Measurements from ENCODE around the gene IPO8. TPM values are rescaled to one million over a fixed set of nuclear protein-coding genes. Genes with fewer than 3 reads are reported as not detected.
"Not testable (repeated sequence)": the region's sequence is repeated elsewhere in the genome, so short reads cannot be mapped to it uniquely, and the experiment has no call there.

IPO8 gene
- total and polyA plus RNA-seq, 8 donors = 8.9 to 184 (median 32.6) TPM

DNA sequence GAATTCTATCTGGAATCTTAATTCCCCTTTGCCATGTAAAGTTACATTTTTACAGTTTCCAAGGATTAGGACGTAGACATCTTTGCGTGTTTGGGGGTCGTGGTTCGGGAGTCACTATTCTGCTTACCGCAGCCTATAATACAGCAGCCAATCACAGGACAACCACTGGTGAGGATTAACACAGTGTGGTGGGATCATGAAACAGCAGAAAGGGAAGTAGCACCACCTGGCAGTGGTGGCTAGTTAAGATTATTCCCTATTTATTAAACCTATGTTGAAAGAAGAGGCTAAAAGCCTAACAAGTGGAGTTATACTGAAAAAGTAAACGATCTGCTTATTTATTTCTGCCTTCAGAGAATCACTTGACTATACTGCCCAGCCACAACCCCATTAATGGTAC is 71.7 kb downstream of the IPO8 start:
- H3K4me1 ChIP-seq = no peaks in the 10 kb centered on the region
- no peaks in the 10 kb centered on the region for H3K9me3 ChIP-seq
- TF ChIP-seq, protein P1, sequence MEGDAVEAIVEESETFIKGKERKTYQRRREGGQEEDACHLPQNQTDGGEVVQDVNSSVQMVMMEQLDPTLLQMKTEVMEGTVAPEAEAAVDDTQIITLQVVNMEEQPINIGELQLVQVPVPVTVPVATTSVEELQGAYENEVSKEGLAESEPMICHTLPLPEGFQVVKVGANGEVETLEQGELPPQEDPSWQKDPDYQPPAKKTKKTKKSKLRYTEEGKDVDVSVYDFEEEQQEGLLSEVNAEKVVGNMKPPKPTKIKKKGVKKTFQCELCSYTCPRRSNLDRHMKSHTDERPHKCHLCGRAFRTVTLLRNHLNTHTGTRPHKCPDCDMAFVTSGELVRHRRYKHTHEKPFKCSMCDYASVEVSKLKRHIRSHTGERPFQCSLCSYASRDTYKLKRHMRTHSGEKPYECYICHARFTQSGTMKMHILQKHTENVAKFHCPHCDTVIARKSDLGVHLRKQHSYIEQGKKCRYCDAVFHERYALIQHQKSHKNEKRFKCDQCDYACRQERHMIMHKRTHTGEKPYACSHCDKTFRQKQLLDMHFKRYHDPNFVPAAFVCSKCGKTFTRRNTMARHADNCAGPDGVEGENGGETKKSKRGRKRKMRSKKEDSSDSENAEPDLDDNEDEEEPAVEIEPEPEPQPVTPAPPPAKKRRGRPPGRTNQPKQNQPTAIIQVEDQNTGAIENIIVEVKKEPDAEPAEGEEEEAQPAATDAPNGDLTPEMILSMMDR (IDR thresholded peaks at IDR 0.05) = no peak
- no peak for TF ChIP-seq POLR2AphosphoS5 (IDR thresholded peaks at IDR 0.05)
- TF ChIP-seq EP300 (IDR thresholded peaks at IDR 0.05) = no peak
- TF ChIP-seq POLR2A (IDR thresholded peaks at IDR 0.05) = no peak
- no peak overlapping the region for H3K4me3 ChIP-seq
- H3K27ac ChIP-seq = no peak overlapping the region
- peaks cover 0 to 15% (median 13%) of the 10 kb centered on the region in 4 donors for H3K36me3 ChIP-seq
- DNase-seq = no peak
- intact Hi-C loops (cut with DNase I; ENCODE audit: low total_unique reads) = no loop called here
- no peaks in the 10 kb centered on the region for H3K27me3 ChIP-seq
- WGBS, 5 donors = 90 to 94% (median 93%) methylated on average over 6 of the region's 6 CpGs

DNA sequence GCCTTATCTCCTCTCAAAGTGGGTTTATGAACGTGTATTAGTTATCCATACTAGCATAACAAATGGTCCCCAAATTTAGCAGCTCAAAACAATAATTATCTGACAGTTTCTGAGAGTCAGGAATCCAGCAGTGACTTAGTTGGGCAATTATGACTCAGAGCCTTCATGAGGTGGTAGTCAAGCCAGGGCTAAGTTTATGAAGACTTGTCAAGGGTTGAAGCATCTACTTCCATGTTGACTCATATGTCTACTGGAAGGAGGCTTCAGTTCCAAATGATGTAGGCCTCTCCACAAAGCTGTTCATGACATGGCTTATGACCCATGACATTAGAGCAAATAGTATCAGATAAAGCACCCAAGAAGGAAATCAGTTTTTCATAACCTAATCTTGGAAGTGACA is 73.2 kb downstream of the IPO8 start:
- no peaks in the 10 kb centered on the region for H3K27me3 ChIP-seq
- no peaks in the 10 kb centered on the region for H3K9me3 ChIP-seq
- H3K36me3 ChIP-seq = no peaks in the 10 kb centered on the region
- H3K27ac ChIP-seq = no peak overlapping the region
- no peaks in the 10 kb centered on the region for H3K4me1 ChIP-seq
- TF ChIP-seq, protein P1 (IDR thresholded peaks at IDR 0.05) = no peak
- TF ChIP-seq EP300 (IDR thresholded peaks at IDR 0.05) (no peak), POLR2A (IDR thresholded peaks at IDR 0.05) (no peak), POLR2AphosphoS5 (IDR thresholded peaks at IDR 0.05) (no peak)
- WGBS, 5 donors = 78 to 85% (median 80%) methylated on average over 1 of the region's 1 CpG
- intact Hi-C loops (cut with DNase I; ENCODE audit: low total_unique reads) = no loop called here
- no peak overlapping the region for H3K4me3 ChIP-seq
- no peak for DNase-seq

DNA sequence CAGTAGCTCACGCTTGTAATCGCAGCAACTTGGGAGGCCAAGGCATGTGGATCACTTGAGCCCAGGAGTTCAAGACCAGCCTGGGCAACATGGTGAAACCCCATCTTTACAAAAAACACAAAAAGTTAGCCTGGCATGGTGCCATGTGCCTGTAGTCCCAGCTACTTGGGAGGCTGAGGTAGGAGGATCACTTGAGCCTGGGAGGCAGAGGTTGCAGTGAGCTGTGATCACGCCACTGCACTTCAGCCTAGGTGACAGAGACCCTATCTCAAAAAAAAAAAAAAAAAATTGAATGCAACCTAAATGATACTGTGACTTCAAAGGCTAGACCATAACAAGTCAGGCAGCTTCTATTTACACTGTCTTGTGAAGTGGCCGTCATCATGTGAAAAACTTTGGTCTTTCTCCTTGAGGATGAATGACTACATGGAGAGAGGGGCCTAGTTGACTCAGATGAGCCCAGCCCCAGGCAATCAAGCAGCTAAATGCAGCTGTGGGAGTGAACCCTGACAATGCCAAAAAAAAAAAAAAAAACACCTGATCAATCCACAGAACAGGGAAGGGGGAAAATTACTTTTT is 73.9 kb downstream of the IPO8 start:
- WGBS, 5 donors = 94 to 98% (median 95%) methylated on average over 4 of the region's 4 CpGs
- H3K27me3 ChIP-seq; H3K4me1 ChIP-seq; H3K27ac ChIP-seq; DNase-seq; H3K36me3 ChIP-seq; intact Hi-C loops (cut with DNase I; ENCODE audit: low total_unique reads); H3K4me3 ChIP-seq; H3K9me3 ChIP-seq: not testable (repeated sequence)

DNA sequence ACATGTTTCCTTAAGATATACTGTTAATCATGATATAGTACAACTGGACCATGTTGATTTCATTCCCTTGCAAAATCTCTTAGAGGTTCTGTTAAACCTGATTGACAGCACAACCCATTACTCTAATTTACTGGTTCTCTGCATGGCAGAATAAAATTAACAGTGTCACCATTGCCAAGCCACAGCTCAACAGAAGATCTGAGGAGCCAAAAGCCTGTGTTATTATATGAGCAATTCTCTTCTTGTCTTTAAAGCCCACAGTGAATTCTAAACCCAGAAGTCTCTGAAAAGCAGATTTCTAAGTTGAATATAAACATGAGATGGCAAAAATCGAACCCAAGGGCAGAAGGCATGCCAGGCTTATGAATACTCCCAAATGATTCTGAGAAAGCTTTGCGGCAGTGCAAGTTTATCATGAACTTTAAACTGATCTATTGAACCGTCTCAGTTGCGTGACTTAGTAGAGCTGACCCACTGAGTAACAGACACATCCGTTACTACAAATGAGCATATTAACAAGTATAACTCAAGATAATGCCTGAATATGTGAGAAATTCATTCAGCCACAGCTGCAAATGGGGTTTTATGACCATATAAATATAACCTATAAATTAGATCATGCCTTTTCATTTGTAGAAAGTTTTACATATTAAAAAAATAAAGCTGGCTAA is 78.2 kb downstream of the IPO8 start:
- no peaks in the 10 kb centered on the region for H3K27me3 ChIP-seq
- intact Hi-C loops (cut with DNase I; ENCODE audit: low total_unique reads) = no loop called here
- H3K36me3 ChIP-seq = no peaks in the 10 kb centered on the region
- no peak overlapping the region for H3K4me3 ChIP-seq
- H3K9me3 ChIP-seq = no peaks in the 10 kb centered on the region
- WGBS, 5 donors = 78 to 88% (median 85%) methylated on average over 5 of the region's 5 CpGs
- H3K27ac ChIP-seq = no peak overlapping the region
- no peaks in the 10 kb centered on the region for H3K4me1 ChIP-seq
- DNase-seq = no peak
- TF ChIP-seq EP300 (IDR thresholded peaks at IDR 0.05) = no peak
- TF ChIP-seq POLR2AphosphoS5 (IDR thresholded peaks at IDR 0.05) = no peak
- TF ChIP-seq POLR2A (IDR thresholded peaks at IDR 0.05) = no peak
- TF ChIP-seq, protein P1 (IDR thresholded peaks at IDR 0.05) = no peak

DNA sequence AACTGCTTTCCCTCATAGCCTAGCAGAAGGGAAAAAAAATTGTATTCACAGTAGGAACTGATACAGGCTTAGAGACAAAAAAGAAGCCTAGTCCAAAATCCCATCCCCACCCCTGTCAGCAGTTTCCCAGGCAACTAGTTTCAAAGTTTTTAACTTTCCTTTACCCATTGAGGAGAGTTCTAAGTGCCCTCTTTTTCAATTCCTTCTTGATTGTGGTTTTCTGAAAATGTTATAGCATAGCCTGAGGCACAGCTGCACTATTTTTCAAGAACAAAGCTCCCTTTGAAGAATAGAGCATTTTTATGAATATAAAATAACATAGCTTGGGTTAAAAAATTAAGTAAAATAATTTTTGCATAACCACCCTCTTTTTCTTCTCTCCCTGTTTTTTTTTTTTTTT is 81.6 kb downstream of the IPO8 start:
- no peaks in the 10 kb centered on the region for H3K27me3 ChIP-seq
- TF ChIP-seq POLR2AphosphoS5 (IDR thresholded peaks at IDR 0.05) = no peak
- no peak for TF ChIP-seq POLR2A (IDR thresholded peaks at IDR 0.05)
- TF ChIP-seq EP300 (IDR thresholded peaks at IDR 0.05) = no peak
- TF ChIP-seq, protein P1 (IDR thresholded peaks at IDR 0.05) = no peak
- H3K4me1 ChIP-seq = no peaks in the 10 kb centered on the region
- intact Hi-C loops (cut with DNase I; ENCODE audit: low total_unique reads) = no loop called here
- H3K9me3 ChIP-seq = no peaks in the 10 kb centered on the region
- H3K36me3 ChIP-seq = no peaks in the 10 kb centered on the region
- H3K4me3 ChIP-seq = no peak overlapping the region
- DNase-seq = no peak
- no peak overlapping the region for H3K27ac ChIP-seq

All from stomach (tissue), 9 donors.